Measurements from ENCODE around the gene OLIG3. TPM values are rescaled to one million over a fixed set of nuclear protein-coding genes. Genes with fewer than 3 reads are reported as not detected.

The OLIG3 gene
- total and polyA plus RNA-seq, 2 of the 8 experiments (the other 6 are each of a cell fraction or from before 2014, with no cell fraction given), result 0.60 to 1.3 TPM

- no peak for TF ChIP-seq FOSL1 (IDR thresholded peaks at IDR 0.05; ENCODE audit: insufficient read depth, low read depth, low read length)
- TF ChIP-seq POU5F1 (IDR thresholded peaks at IDR 0.05; ENCODE audit: low read depth, low read length), result no peak
- TF ChIP-seq RBBP5 (IDR thresholded peaks at IDR 0.05; ENCODE audit: borderline replicate concordance, low read depth, low read length), result no peak
- TF ChIP-seq CHD7 (IDR thresholded peaks at IDR 0.05; ENCODE audit: insufficient replicate concordance, low read length), result no peak
- TF ChIP-seq TAF1 (IDR thresholded peaks at IDR 0.05; ENCODE audit: low read depth, low read length), result no peak
These were observed 16.7 kb upstream of the OLIG3 start (continued) for GRCh38 chr6:137510923-137511322.
